22Rv1 (cell line): Measurements from ENCODE around the gene ARHGEF19.

Experiments used
- ZFX ChIP-seq: fragments of 450-650 bp; IDR thresholded peaks from 2 replicates; pipeline ENCODE4 v1.6.1; 2017; ENCODE audit warnings: antibody characterized with exemption, borderline replicate concordance
- TF ChIP-seq, protein P1 (sequence below): fragments of 450-650 bp; IDR thresholded peaks from 2 replicates; pipeline ENCODE4 v1.5.1; 2017; ENCODE audit warnings: mild to moderate bottlenecking

DNA sequence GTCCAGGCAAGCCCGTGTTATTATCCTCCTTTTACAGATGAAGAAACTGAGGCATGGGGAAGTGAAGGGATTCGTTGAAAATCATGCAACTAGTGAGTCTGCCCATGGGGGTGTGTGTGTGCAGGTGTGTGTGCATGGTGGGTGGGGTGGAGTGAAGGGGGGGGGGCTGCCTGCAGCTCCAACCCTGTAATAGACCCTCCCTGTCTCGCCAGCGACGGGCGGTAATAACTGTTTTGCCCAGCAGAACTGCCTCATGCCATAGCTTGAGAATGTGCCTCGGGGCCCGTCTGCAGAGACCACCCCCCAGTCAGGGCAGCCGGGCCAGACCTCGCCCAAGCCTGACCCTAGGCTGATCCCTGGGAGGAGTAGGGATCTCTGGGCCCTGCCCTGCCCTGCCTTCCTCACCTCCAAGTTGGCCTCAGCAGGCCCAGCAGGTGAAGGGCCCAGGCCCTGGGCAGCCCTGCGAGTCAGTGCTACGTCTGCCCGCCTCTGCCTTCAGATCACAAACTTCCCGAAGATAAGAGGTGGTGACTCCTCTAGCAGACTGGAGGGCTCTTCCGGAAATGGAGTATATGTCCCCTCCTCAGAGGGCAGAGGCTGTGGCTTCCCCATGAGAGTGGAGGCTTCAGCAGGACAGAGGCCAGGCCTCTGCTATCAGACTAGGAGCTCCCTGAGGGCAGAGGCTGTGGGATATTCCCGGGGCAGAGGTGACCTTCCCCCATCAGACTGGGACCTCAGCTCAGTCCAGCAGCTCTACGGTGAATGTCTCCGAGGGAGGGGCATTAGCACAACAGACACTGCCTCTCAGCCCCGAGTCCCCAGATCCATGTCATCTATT lies 40.9 kb downstream of the ARHGEF19 start:
- TF ChIP-seq, protein P1, sequence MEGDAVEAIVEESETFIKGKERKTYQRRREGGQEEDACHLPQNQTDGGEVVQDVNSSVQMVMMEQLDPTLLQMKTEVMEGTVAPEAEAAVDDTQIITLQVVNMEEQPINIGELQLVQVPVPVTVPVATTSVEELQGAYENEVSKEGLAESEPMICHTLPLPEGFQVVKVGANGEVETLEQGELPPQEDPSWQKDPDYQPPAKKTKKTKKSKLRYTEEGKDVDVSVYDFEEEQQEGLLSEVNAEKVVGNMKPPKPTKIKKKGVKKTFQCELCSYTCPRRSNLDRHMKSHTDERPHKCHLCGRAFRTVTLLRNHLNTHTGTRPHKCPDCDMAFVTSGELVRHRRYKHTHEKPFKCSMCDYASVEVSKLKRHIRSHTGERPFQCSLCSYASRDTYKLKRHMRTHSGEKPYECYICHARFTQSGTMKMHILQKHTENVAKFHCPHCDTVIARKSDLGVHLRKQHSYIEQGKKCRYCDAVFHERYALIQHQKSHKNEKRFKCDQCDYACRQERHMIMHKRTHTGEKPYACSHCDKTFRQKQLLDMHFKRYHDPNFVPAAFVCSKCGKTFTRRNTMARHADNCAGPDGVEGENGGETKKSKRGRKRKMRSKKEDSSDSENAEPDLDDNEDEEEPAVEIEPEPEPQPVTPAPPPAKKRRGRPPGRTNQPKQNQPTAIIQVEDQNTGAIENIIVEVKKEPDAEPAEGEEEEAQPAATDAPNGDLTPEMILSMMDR = no peak
- TF ChIP-seq ZFX = no peak
